ENCODE data around the gene ABHD15. TPM values are rescaled to one million over a fixed set of nuclear protein-coding genes. Genes with fewer than 3 reads are reported as not detected.
A peak's percentile ranks its signal among the peaks of the same experiment; 100 is the strongest.

The ABHD15 gene
- total and polyA plus RNA-seq, 9 of the 15 experiments (the other 6 are each of a cell fraction or from before 2014, with no cell fraction given), result 0.85 to 4.2 (median 2.1) TPM

- no peak for TF ChIP-seq ZNF23 (CRISPR knock-in tag; IDR thresholded peaks at IDR 0.05)
- TF ChIP-seq SMAD4 (CRISPR knock-in tag; conservative IDR thresholded peaks at IDR 0.05), result 0 out of 2 replicates have a peak, but pooled peaks have one; percentile 32
- no peak for TF ChIP-seq POU5F1 (IDR thresholded peaks at IDR 0.05; ENCODE audit: borderline replicate concordance, low read depth, low read length, partially characterized antibody)
- no peak for TF ChIP-seq HMGXB4 (CRISPR knock-in tag; IDR thresholded peaks at IDR 0.05)
- no peak for TF ChIP-seq NUFIP1 (IDR thresholded peaks at IDR 0.05; ENCODE audit: partially characterized antibody)
- TF ChIP-seq MYC (IDR thresholded peaks at IDR 0.05; ENCODE audit: low read depth, low read length), result peak; percentile 49; the same call in 1 of the 2 replicates
- no peak for TF ChIP-seq MYC (CRISPR knock-in tag; IDR thresholded peaks at IDR 0.05; ENCODE audit: borderline replicate concordance, low read depth)
- TF ChIP-seq MEIS2 (IDR thresholded peaks at IDR 0.05; ENCODE audit: partially characterized antibody), result peak; percentile 57
- 0 out of 2 replicates have a peak, but pooled peaks have one; percentile 43 for TF ChIP-seq XRCC5 (IDR thresholded peaks at IDR 0.05; ENCODE audit: low read depth, low read length)
- TF ChIP-seq E2F6 (IDR thresholded peaks at IDR 0.05; ENCODE audit: borderline replicate concordance in 1 of 2, extremely low read depth in 1 of 2, insufficient read depth in 1 of 2, insufficient read length in 1 of 2, low read depth in 1 of 2, low read length in 1 of 2, poor library complexity in 1 of 2, severe bottlenecking in 1 of 2), result peak; percentile 18 to 35
- no peak for TF ChIP-seq ARID3B (CRISPR knock-in tag; IDR thresholded peaks at IDR 0.05; ENCODE audit: borderline replicate concordance)
- peak; percentile 86 to 89 (median 87) for TF ChIP-seq CTCF (IDR thresholded peaks at IDR 0.05 in 2 of 3, conservative IDR thresholded peaks at IDR 0.05 in 1 of 3; ENCODE audit: insufficient read depth in 2 of 3, low read depth in 1 of 3, low read length in 3 of 3)
- TF ChIP-seq PKNOX1 (IDR thresholded peaks at IDR 0.05), result peak; percentile 93
- TF ChIP-seq KAT7 (CRISPR knock-in tag; IDR thresholded peaks at IDR 0.05; ENCODE audit: borderline replicate concordance), result no peak
- no peak for TF ChIP-seq THAP7 (CRISPR knock-in tag; IDR thresholded peaks at IDR 0.05)
- TF ChIP-seq NELFE (IDR thresholded peaks at IDR 0.05; ENCODE audit: insufficient read depth, insufficient read length), result no peak
- 0 out of 2 replicates have a peak, but pooled peaks have one; percentile 32 for TF ChIP-seq CC2D1A (IDR thresholded peaks at IDR 0.05)
Measured at GRCh38 chr17:29579866-29580771, 13.3 kb upstream of the ABHD15 start (continued).
